DMS114 treated with DMSO at 0.1 percent for 48 hours (cell line): ENCODE results near the gene OR4N2.
A peak's percentile ranks its signal among the peaks of the same experiment; 100 is the strongest.
"Not testable (repeated sequence)": the region's sequence is repeated elsewhere in the genome, so short reads cannot be mapped to it uniquely, and the experiment has no call there.

Experiments used
- DNase-seq: peaks from one replicate; lab custom pipeline; 2025; ENCODE audit not compliant: unreplicated experiment; lab: John Stamatoyannopoulos, UW

The OR4N2 gene

GRCh38 chr14:19834203-19834848 is 30.8 kb downstream of the OR4N2 start:
- DNase-seq: not testable (repeated sequence)

- DNase-seq: no peak
These were observed 34.9 kb downstream of the OR4N2 start for GRCh38 chr14:19838433-19838832.

GRCh38 chr14:19851365-19851764 is 47.8 kb downstream of the OR4N2 start:
- DNase-seq: no peak

GRCh38 chr14:19866061-19866669 is 62.6 kb downstream of the OR4N2 start:
- not testable (repeated sequence) for DNase-seq

GRCh38 chr14:19873178-19873577 is 69.6 kb downstream of the OR4N2 start:
- peak; percentile 27 for DNase-seq

GRCh38 chr14:19874842-19875241 is 71.3 kb downstream of the OR4N2 start, which contains the start of gene OR4K2:
OR4K2 (plus strand) TSS chr14:19875142; CDS start chr14:19876268, 1,126 bp downstream.
- DNase-seq: no peak

DNA sequence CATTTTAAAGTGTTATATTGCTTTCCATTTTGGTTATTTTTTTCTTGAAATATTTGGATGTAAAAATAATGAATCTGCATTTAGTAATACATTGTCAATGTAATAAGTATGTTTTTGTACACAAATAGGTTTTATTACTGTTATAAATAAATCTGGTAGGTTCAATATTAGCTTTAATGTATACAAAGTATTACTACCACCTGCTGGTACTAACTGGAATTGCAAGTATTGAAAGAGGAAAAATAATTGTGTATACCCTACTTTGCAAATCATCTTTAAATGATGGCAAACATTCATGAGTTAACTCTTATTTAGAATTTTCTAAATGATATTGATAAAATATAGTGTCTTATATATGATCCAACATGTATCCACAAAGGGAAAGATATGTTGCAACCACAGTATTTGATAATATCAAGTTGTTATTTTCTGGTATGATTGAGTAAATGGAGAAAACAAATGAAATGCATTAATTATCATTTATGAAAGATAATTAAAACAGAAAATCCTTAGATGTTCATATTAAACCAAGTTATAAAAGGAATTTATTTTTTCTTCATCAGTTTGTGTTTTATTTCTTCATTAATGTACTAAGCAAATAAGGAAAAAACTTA is 74.6 kb downstream of the OR4N2 start:
- peak; percentile 15 for DNase-seq
